ENCODE results near the gene EGFL7. TPM values are rescaled to one million over a fixed set of nuclear protein-coding genes. Genes with fewer than 3 reads are reported as not detected.
"Not testable (repeated sequence)": the region's sequence is repeated elsewhere in the genome, so short reads cannot be mapped to it uniquely, and the experiment has no call there.

EGFL7 gene
- polyA plus RNA-seq, 6 donors from 2014 or later, result 0.33 TPM; not detected in 4

GRCh38 chr9:136709454-136710109, 46.9 kb downstream of the EGFL7 start:
- Mint-ChIP-seq H3K4me3 (no peak overlapping the region), H3K9me3 (no peaks in the 10 kb centered on the region), H3K4me1 (peaks cover 17 to 22% (median 20%) of the 10 kb centered on the region in 3 donors), H3K36me3 (no peaks in the 10 kb centered on the region), H3K27ac (no peak overlapping the region), H3K27me3 (peaks cover 0 to 20% (median 4%) of the 10 kb centered on the region in 3 donors)
- DNase-seq (no peak), ATAC-seq (ENCODE audit: low read depth in 2 of 2) (no peak)

- H3K27ac Mint-ChIP-seq, result peak overlapping the region in 3 of 6 donors; percentile 10 to 78 (median 53)
- peak overlapping the region in 4 of 8 donors; percentile 40 to 90 (median 82) for H3K4me3 Mint-ChIP-seq
Observed at GRCh38 chr9:136710543-136710942, 47.8 kb downstream of the EGFL7 start.

GRCh38 chr9:136711219-136711648, 48.5 kb downstream of the EGFL7 start:
- Mint-ChIP-seq H3K4me3 (peak overlapping the region; percentile 79 to 90 (median 85)), H3K4me1 (peaks cover 23 to 32% (median 29%) of the 10 kb centered on the region in 3 donors), H3K27ac (peak overlapping the region in 3 of 6 donors; percentile 53 to 78 (median 70)), H3K27me3 (peaks cover 0 to 20% (median 0%) of the 10 kb centered on the region in 3 donors)
- DNase-seq; H3K36me3 Mint-ChIP-seq; H3K9me3 Mint-ChIP-seq; ATAC-seq (ENCODE audit: low read depth in 2 of 2): not testable (repeated sequence)

More at GRCh38 chr9:136710543-136710942, 47.8 kb downstream of the EGFL7 start:
- Mint-ChIP-seq H3K9me3 (no peaks in the 10 kb centered on the region), H3K36me3 (no peaks in the 10 kb centered on the region), H3K27me3 (peaks cover 0 to 20% (median 4%) of the 10 kb centered on the region in 3 donors), H3K4me1 (peaks cover 18 to 26% (median 24%) of the 10 kb centered on the region in 3 donors)
- DNase-seq (no peak), ATAC-seq (ENCODE audit: low read depth in 2 of 2) (no peak)

- peak; percentile 63 to 69 for ATAC-seq (ENCODE audit: low read depth in 2 of 2)
- H3K4me3 Mint-ChIP-seq, result peak within 1 kb of the TSS; percentile 79 to 90 (median 87)
- H3K36me3 Mint-ChIP-seq, result no peaks in the 10 kb centered on the region
- peaks cover 23 to 32% (median 29%) of the 10 kb centered on the region in 3 donors for H3K4me1 Mint-ChIP-seq
- no peak for DNase-seq
- H3K27ac Mint-ChIP-seq, result peak within 1 kb of the TSS in 5 of 6 donors; percentile 37 to 79 (median 63)
- peaks cover 0 to 20% (median 0%) of the 10 kb centered on the region in 3 donors for H3K27me3 Mint-ChIP-seq
- H3K9me3 Mint-ChIP-seq, result no peaks in the 10 kb centered on the region
Observed at GRCh38 chr9:136711751-136712689, 49.3 kb downstream of the EGFL7 start, which contains the start of gene DIPK1B. Gene DIPK1B (plus strand): TSS chr9:136712572. CDS start chr9:136712666, 94 bp downstream.

GRCh38 chr9:136712690-136713544, 50.2 kb downstream of the EGFL7 start:
- no peaks in the 10 kb centered on the region for H3K36me3 Mint-ChIP-seq
- H3K9me3 Mint-ChIP-seq, result no peaks in the 10 kb centered on the region
- DNase-seq, result no peak
- peak overlapping the region; percentile 41 to 89 (median 83) for H3K4me3 Mint-ChIP-seq
- H3K27me3 Mint-ChIP-seq, result peaks cover 0 to 20% (median 0%) of the 10 kb centered on the region in 3 donors
- peak overlapping the region in 2 of 6 donors; percentile 63 to 79 for H3K27ac Mint-ChIP-seq
- no peak for ATAC-seq (ENCODE audit: low read depth in 2 of 2)
- peaks cover 25 to 37% (median 32%) of the 10 kb centered on the region in 3 donors for H3K4me1 Mint-ChIP-seq

- peaks cover 0 to 15% (median 0%) of the 10 kb centered on the region in 3 donors for H3K27me3 Mint-ChIP-seq
- peak overlapping the region in 3 of 6 donors; percentile 63 to 79 (median 72) for H3K27ac Mint-ChIP-seq
- H3K4me3 Mint-ChIP-seq, result peak overlapping the region; percentile 41 to 89 (median 83)
- no peaks in the 10 kb centered on the region for H3K36me3 Mint-ChIP-seq
- H3K9me3 Mint-ChIP-seq, result no peaks in the 10 kb centered on the region
- H3K4me1 Mint-ChIP-seq, result peaks cover 29 to 41% (median 39%) of the 10 kb centered on the region in 3 donors
- ATAC-seq (ENCODE audit: low read depth in 2 of 2) (no peak), DNase-seq (no peak)
Observed at GRCh38 chr9:136713550-136713949, 50.8 kb downstream of the EGFL7 start.

- Mint-ChIP-seq H3K27ac (peak overlapping the region in 3 of 6 donors; percentile 75 to 84 (median 79)), H3K4me3 (peak overlapping the region in 7 of 8 donors; percentile 69 to 89 (median 85)), H3K9me3 (no peaks in the 10 kb centered on the region), H3K27me3 (peaks cover 0 to 15% (median 0%) of the 10 kb centered on the region in 3 donors), H3K36me3 (no peaks in the 10 kb centered on the region), H3K4me1 (peaks cover 31 to 49% (median 43%) of the 10 kb centered on the region in 3 donors)
- ATAC-seq (ENCODE audit: low read depth in 2 of 2), result peak in 1 of 2 donors; percentile 21
- no peak for DNase-seq
Observed at GRCh38 chr9:136714096-136714892, 51.6 kb downstream of the EGFL7 start.

GRCh38 chr9:136714893-136715274, 52.2 kb downstream of the EGFL7 start:
- no peak for DNase-seq
- no peak for ATAC-seq (ENCODE audit: low read depth in 2 of 2)
- H3K4me1 Mint-ChIP-seq, result peaks cover 31 to 51% (median 44%) of the 10 kb centered on the region in 3 donors
- H3K9me3 Mint-ChIP-seq, result no peaks in the 10 kb centered on the region
- H3K36me3 Mint-ChIP-seq, result no peaks in the 10 kb centered on the region
- peak overlapping the region in 2 of 6 donors; percentile 56 to 79 for H3K27ac Mint-ChIP-seq
- H3K27me3 Mint-ChIP-seq, result peaks cover 0 to 15% (median 0%) of the 10 kb centered on the region in 3 donors
- peak overlapping the region in 5 of 8 donors; percentile 69 to 89 (median 82) for H3K4me3 Mint-ChIP-seq

- H3K27ac Mint-ChIP-seq, result peak overlapping the region in 1 of 6 donors; percentile 78
- peak overlapping the region in 2 of 8 donors; percentile 9 to 23 for H3K4me3 Mint-ChIP-seq
- no peaks in the 10 kb centered on the region for H3K27me3 Mint-ChIP-seq
- H3K36me3 Mint-ChIP-seq, result no peaks in the 10 kb centered on the region
- no peaks in the 10 kb centered on the region for H3K9me3 Mint-ChIP-seq
- no peak for DNase-seq
- H3K4me1 Mint-ChIP-seq, result peaks cover 31 to 60% (median 36%) of the 10 kb centered on the region in 3 donors
- ATAC-seq (ENCODE audit: low read depth in 2 of 2), result no peak
Observed at GRCh38 chr9:136717399-136717798, 54.7 kb downstream of the EGFL7 start.

GRCh38 chr9:136718345-136719194, 55.9 kb downstream of the EGFL7 start:
- H3K36me3 Mint-ChIP-seq, result peaks cover 0 to 2% of the 10 kb centered on the region in 2 donors
- peak overlapping the region in 5 of 8 donors; percentile 47 to 70 (median 61) for H3K4me3 Mint-ChIP-seq
- H3K9me3 Mint-ChIP-seq, result no peaks in the 10 kb centered on the region
- H3K4me1 Mint-ChIP-seq, result peaks cover 27 to 61% (median 33%) of the 10 kb centered on the region in 3 donors
- ATAC-seq (ENCODE audit: low read depth in 2 of 2), result no peak
- no peak for DNase-seq
- no peaks in the 10 kb centered on the region for H3K27me3 Mint-ChIP-seq
- peak overlapping the region in 3 of 6 donors; percentile 69 to 80 (median 78) for H3K27ac Mint-ChIP-seq

Measured in naive B cell (primary cell).